Myocyte (in vitro differentiated cells): ENCODE results near the gene ALPK1. TPM values are rescaled to one million over a fixed set of nuclear protein-coding genes. Genes with fewer than 3 reads are reported as not detected.
A peak's percentile ranks its signal among the peaks of the same experiment; 100 is the strongest.

ENCODE experiments used
- DNase-seq: peaks from one replicate; pipeline ENCODE4 v3.0.0-alpha.2; 2012; ENCODE audit warnings: low read depth
- total RNA-seq: library from RNA; depleted of rRNA; stranded (reverse); fragments of >200 nt; gene quantifications from 2 replicates; pipeline ENCODE4 v1.2.3, GENCODE V29; 2014

The ALPK1 gene
- total RNA-seq, 1 donor from 2014 or later, result 24.1 TPM

DNA sequence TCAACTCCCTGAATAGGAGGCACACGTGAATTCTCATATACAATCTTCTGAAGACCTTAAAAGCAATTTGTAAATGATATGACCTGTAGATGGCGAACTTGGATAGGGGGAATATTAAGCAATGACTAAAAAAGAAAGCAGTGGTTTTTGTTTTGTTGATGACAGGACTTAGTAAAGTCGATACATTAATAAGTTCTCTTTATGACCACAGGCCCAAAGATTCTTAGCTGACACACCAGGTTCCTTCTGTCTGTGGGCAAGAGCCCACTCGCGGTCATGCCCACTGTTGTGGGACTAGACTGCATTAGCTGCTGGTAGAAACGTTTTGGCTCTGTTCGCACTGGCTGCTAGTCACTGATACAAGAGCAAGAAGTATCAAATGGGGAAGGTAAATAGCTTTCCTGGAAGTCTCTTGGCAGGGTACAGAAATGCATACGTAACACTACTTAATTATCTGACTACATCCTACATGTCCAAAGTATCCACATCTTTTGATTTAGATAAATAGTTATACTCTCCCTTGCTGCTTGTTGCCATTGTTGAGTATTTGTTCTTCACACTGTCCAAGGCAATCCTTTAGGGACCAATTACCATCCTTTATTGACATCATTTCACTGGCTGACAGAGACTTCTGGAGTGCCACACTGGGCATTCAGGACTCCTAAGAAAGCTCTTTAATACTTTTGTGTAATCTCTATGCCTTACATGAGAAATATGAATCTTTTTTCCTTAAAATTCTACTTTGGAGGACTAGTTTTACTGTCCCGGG is 31.0 kb downstream of the ALPK1 start:
- DNase-seq, result peak; percentile 72

DNA sequence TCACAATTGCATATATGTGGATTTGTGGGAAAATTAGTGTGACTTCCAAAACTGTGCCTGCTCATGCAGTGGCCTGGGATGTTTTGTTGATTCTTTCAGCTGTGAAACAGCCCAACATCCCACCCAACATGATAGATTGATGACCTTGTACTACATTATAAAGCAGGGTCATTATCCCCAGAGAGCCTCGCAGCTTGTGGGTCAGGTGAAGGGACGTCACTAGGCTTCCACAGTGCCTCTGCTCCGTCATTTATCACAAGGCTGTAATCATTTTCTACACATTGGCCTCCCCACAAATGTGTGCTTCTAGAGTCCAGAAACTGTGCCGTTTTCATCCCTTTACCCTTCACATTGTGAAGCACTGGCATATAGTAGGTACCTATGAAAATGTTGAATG is 31.6 kb downstream of the ALPK1 start:
- no peak for DNase-seq

DNA sequence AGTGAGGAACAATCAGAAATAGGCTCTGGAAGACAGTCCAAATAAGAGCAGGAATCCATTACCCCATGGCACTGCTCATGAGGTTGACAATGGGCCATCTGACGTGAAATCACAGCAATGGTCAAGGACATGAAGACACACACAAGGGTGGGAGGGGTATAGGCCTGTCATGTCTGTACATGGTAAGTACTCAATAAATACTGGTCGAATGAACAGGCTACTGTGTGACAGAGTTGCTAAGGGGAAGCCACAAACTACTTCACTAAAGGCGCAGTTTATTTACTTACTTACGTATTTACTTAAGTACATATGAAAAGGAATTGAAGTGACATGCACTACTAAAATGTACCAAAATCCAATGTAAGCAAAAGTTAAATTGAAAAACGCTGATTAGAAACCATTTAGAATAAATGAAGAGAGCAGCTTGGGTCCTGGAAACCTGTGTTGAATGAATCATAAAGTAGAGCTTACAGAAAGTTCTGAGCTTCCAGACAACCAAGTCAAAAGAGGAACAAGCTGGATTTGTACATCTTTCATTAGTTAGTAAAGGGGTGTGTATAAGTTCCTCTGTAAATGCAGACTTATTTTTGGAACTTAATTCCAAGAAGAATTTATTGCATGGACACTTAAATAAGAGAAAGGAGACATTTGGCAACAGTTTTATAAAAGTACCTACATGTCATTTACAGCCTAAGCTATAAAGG is 32.7 kb downstream of the ALPK1 start:
- no peak for DNase-seq

DNA sequence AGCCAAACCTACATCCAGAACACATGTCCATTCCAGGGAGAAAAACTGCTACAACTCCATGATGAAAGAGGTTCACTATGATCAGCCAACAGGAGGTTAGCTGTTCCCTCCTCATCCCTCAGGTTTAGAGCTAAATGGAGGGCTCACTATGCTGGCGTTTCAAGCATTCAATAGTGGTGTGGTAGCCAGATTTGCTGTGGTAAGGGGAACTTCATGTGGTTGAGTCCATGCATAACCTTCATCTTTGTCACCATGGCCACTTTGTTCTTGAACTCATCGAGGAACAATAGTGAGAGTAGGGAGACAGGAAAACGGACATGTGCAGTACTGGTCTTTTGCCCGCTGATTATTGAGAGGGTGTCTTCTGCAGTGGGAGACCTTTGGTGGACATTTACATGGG is 33.8 kb downstream of the ALPK1 start:
- peak; percentile 68 for DNase-seq

DNA sequence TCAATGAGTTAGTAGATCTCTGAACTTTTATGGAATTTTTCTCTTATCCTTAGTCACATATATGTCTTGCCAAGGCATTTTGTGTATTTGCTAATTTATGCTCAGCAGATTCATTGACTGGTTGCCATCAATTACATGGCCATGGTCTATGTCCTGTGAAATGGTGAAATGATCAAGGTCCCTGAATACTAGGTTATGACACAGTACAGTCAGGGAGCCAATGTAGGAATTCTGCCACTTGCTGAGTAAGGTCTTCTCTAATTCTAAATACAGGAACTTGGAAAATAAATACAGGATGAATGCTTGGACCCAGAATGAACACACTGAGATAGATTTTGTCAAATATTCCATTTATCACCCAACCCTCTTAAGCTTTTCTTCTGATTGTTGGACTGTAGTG is 35.2 kb downstream of the ALPK1 start:
- DNase-seq, result no peak

DNA sequence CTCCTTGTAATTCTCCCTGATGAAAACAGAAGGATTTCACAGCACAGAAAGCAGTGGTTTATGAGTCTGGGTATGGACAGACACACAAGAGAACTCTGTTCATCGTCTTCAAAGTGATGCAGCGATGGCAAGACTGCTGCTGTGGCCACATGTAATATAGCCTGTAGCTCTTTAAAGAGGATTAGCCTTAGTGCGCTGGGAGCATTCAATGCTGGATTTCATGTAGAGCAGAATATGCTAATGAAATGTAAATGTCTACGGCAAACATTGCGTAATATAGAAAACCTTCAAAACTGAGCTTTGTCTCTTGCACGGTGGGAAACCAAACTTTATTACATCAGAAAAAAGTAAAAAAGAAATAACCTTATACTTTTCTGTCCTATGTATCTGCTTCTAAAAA is 42.9 kb downstream of the ALPK1 start:
- DNase-seq, result no peak

DNA sequence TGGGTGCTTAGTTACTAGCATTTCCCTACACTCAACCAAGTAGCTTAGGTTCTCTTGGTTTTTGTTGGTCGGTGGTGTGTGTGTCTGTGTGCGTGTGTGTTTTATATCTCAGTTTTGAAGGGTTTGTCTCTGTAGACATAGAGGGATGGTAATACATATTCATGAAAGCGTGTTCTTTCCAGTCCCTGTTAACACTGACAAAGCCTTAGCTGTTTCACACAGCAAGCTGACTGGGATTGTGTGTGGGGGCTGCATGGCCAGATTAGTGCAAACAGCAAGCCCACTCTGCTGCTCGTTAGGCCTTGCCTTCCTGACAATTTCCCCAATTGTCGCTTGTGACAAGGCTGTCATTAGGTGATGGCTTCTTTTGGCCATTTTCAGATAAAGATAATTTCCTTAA is 43.9 kb downstream of the ALPK1 start:
- no peak for DNase-seq

DNA sequence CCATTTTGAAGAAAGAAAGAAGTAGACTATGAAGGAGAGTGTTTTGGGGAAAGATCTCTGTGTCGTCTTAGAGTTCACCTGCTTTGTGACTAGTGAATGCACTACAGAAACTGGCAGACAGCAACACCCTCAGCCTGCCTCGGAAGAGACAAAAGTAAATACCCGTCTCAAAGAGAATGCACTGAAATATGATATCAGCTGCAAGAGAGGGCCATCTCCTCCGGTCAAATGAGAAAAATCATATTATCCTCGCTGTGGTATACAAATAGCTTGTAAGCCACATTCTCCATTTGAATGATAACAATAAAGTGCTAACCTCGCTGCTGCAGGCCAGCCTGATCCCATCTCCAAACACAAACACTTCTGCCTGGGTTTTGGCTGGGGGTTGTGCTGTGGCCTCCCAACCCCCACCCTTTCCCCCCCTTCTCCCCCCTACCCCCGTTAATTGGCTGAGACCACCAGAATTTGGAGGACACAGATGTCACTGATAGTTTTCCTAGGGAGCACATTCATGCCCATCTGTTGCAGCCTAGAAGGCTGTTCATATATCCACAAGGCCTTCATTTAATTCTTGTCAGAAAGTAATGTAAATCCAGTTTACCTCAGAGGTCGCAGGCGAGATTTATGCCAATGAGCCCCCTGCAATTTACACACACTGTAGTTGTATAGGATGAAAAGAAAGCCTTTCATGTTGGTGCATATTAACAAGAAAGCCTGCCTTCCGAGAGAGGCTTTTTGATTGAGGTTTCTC is 46.3 kb downstream of the ALPK1 start:
- no peak for DNase-seq

DNA sequence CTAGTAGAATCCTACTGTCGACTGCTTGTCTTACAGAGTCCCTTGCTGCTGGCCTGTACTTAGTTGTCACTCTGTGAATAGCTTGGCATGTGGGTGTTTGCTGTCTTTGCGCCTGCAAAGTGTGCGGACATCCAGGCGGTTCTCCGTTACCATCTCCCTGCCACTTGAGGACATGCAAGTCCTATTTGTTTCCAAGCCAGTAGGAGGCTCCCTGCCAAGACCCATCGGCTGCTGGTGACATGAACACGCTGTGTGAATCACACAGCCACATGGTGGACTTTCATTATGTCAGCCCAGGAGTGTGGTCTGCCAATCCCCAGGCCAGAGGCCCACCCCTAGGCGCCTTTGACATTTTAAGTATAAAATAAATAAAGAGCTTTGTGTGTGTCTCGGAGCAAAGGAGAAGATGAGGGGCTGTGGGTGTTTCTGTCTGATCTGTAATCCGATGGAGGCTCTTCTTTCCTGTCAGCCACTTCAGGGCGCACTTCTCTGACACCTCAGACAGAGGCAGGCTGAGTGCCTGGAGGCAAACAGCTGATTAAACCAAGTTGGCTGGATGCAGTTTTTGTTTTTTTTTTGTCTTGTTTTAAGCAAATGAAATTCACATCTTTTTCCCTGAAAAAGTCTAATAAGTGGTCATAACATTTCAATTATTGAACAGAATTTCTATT is 51.5 kb downstream of the ALPK1 start:
- DNase-seq, result peak; percentile 91

DNA sequence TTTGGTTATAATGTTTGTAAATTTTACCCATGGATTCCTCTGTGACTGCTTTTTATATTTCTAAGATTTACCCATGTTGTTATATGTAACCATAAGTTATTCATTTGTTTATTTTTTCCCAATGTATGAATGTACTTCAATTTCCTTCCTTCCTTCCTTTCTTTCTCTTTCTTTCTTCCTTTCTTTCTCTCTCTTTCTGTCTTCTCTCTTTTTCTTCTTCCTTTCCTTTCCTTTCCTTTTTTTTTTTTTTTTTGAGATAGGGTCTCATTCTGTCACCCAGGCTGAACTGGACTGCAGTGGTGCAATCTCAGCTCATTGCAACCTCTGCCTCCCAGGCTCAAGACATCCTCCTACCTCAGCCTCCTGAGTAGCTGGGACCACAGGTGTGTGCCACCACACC is 55.6 kb downstream of the ALPK1 start:
- DNase-seq, result no peak

DNA sequence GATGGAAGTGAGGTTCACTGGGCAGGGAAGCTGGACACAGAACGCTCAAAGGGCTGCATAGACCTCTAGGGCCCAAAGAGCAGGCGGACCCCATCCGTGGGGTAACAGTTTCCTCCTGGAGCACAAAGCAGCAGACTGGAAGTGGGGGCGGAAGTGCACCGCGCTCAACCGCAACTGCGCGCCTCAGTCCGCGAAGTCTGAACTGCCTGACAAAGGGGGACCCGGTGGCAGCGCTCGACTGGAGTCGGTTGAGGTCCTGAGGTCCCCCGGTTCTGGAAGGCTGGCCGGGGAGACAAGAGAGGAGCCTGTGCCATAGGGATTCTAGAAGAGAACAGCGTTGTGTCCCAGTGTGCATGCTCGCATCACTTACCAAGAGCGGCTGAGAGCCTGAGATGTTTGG is 58.5 kb downstream of the ALPK1 start:
- DNase-seq, result no peak

DNA sequence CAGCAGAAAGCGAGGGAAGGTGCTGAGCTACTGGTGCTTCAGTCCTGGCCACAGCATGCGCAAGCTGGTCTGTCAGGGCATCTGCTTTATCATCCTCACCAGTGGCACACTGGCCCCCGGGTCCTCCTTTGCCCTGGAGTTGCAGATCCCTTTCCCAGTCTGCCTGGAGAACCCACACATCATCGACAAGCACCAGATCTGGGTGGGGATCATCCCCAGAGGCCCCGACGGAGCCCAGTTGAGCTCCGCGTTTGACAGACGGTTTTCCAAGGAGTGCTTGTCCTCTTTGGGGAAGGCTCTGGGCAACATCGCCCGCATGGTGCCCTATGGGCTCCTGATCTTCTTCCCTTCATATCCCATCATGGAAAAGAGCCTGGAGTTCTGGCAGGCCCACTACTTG is 60.3 kb downstream of the ALPK1 start:
- DNase-seq, result no peak

DNA sequence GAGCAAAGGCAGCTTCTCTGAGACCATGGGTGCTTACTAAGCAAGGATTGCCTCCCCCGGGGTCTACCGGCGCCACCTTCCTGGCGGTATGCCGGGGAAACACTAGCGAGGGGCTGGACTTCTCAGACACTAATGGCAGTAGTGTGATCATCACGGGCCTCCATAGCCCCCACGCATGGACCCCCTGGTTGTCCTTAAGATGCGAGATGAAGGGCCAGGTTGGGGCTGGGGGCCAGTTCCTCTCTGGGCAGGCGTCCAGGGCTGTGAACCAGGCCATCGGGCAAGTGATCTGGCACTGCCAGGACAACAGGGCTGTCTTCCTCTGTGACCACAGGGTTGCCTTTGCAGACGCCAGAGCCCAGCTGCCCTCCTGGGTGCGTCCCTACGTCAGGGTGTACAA is 60.7 kb downstream of the ALPK1 start:
- DNase-seq, result no peak

DNA sequence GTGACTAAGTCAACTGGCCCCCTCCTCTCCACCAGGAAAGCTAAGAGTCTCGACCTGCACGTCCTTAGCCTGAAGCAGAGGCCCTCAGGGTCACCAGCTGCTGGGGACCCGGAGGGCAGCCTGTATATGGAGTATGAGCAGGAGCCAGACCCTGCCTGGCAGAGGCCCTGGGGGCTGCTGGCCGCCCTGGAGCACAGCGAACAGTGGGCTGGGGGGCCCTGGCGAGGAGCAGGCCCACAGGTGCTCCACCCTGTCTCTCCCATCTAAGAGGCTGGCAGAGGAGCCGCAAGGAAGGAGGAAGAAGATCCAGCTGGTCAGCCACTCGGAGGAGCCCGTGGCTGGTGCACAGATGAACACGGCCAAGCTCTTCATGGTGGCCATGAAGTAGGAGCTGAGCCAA is 61.2 kb downstream of the ALPK1 start:
- no peak for DNase-seq

DNA sequence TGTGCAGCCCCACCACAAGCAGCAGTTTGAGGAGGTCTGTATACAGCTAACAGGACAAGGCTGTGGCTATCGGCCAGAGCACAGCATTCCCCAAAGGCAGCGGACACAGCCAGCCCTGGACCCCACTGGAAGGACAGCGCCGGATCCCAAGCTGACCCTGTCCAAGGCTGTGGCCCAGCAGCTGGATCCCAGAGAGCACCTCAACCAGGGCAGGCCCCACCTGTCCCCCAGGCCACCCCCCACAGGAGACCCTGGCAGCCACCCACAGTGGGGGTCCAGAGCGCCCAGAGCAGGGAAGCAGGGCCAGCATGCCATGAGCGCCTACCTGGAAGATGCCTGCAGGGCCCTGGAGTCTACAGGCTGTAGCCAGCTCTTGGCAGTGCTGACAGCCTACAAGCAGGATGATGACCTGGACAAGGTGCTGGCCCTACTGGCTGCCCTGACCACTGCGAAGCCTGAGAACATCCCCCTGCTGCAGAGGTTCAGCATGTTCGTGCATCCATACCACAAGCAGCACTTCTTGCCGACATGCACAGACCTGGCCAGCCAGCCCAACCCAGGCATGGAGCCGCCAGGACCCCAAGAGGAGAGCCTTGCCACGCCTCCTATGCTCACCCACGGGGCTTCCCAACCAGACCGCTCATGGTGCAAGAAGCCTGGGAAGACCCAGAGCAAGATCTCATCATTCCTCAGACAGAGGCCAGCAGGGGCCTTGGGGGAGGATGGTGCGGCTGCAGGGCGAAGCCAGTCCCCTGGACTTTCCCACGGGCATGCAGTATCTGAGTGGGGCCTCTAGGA is 62.0 kb downstream of the ALPK1 start:
- DNase-seq, result no peak

DNA sequence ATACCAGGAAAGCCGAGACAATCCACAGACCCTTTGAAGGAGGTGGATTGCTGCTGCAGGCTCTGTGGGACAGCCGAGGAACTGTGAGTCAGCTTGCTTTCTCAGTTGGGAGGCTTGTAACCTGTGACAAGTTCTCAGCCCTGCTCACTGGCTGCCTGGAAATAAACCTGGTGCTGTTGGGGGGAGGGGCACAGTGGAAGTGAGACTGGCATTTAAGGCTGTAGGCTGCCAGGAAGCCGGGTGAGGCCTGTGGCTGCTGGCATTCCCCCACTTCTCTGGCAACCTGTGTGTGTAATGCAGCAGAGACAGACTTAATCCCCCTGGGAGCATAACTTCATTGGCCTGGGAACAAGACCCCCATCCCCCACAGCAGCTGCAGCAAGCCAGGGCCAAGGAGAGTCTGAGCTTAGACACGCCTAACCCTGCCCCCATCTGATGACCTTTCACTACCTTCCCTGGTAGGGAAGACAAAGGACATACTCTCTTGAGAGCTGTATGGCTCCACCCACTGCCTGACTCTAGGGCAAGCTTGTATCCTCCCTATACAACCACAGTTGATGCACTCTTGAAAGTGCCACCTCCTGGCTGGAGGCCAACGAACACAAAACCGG is 64.1 kb downstream of the ALPK1 start:
- peak; percentile 79 for DNase-seq

DNA sequence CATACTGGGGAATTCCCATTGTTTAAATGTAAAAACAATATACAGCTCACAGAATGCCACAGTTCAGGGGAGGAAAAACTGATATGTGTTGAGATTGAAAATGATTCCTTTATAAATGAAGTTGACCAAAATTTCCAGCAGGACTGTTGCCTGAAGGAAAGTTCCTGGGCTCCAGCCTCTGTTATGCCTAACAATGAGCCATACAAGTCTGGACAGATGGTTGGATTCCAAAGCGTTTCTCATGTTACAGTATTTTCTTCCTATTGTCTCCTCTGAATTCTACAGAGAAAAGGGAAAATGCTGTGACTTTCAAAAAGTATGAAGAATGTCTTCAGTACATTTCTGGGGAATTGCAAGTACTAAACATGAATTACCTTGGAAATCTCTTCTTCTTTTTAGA is 73.3 kb downstream of the ALPK1 start:
- peak; percentile 67 for DNase-seq

DNA sequence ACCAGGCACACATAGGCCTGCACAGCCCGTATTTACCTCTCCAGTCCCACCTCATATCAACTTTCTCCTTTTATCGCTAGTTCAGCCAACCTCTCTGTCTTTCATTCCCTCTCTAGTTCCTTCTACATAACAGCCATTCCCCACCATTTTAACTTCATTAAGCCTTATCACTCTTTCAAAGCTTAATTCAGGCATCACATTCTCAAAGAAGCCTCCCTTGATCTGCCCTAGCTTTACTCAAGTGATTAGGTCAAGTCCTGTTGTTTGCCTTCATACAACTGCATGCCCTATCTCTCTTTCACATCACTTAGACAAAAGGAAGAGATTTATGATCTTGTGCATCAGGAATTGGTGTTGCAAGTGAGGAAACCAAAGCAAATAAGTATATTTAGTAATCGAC is 74.2 kb downstream of the ALPK1 start:
- DNase-seq, result no peak

DNA sequence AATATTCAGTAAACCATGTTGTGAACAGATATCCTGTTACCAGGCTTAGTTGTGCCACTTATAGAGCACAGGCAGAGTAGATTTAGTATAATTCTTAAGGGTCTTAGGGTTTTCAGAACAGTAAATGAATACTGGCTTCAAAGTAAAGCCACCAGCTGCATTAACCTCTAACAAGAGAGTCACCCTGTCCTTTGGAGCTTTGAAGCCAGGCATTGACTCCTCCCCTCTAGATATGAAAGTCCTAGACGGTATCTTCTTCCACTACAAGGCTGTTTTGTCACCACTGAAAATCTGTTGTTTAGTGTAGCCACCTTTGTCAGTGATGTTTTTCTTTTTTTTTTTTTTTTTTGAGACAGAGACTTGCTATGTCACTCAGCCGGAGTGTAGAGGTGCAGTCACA is 77.7 kb downstream of the ALPK1 start:
- DNase-seq, result no peak

DNA sequence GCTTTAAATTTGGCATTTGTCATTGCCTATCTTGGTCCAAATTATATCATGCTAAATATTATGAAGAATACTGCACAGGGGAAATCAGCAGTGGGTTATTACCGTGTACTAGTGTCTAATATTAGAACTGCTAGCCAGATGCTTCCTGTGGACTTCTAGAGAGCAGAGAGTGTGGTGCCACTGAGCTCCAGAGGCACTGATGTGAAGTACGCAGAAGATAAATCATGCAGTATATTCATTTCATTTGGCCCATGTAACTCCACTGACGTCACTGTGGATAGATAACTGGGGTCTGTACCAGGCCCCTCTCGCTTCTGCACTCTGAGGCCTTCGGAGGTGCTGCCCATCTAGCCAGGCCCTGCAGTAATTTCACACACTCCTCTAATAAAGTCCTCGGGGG is 80.0 kb downstream of the ALPK1 start:
- peak; percentile 16 for DNase-seq
